HG03060 (cell line): Measurements from ENCODE around the gene CTDSP2.
"Not testable (repeated sequence)": the region's sequence is repeated elsewhere in the genome, so short reads cannot be mapped to it uniquely, and the experiment has no call there.

Experiments used
- ATAC-seq: cut with Tn5 transposase; IDR thresholded peaks from one replicate; pipeline ENCODE4 v1.9.1; 2021; ENCODE audit warnings: low read depth, moderate number of reproducible peaks; ENCODE audit not compliant: unreplicated experiment

The CTDSP2 gene

GRCh38 chr12:57836442-57837375 is 9.8 kb downstream of the CTDSP2 start:
- peak; percentile 38 for ATAC-seq

GRCh38 chr12:57835366-57836288 is 10.9 kb downstream of the CTDSP2 start:
- ATAC-seq: no peak

DNA sequence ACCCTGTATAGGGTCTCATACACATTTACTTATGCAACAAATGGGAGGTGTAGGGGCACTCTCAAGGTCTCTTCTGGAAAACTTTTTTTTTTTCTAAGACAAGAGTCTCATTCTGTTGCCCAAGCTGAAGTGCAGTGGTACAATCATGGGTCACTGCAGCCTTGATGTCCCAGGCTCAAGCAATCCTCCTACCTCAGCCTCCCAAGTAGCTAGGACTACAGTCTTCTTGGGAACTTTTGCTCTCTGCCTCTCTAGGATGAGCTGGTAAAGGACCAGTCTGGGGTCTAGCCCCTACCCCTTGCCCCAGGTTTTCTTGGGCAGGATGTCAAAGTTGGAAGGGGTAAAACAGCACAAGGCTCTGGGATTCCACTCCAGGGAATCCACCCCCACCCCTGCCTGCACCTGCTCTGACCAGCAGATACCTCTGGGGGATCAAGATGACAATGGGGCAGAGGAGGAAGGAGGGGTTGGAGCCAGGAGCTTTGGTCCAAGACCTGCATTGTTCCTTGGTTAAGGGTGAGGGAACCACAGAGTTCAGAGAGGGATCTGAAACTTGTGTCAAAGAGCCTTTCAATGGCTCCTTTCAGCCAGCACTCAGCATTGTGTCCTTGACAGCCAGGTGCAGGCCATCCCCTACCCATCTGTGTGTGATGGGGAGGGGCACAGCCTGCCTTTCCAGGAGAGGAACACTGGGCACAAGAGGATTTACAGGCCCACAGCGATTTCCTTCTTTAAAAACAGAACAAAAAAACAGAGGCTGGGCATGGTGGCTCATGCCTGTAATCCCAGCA is 12.2 kb downstream of the CTDSP2 start:
- ATAC-seq: no peak

DNA sequence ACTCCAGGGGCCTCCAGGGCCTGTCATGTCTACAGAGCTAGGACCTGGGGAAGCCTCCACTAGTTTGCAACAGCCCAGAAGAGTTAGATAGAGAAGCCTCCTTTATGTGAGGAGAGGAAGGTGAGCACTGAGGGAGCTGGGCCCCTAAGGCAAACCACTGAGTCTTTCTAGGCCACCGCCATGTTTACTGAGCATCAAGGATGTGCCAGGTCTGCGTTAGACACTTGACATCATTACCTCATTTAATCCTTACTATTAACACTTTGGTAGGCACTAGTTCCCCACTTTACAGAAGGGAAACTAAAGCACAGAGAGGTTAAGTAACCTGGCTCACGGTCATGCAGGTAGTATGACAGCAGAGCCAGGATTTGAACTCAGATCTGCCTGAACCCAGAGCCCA is 12.9 kb downstream of the CTDSP2 start:
- no peak for ATAC-seq

GRCh38 chr12:57832966-57833365 is 13.6 kb downstream of the CTDSP2 start:
- no peak for ATAC-seq

- ATAC-seq: no peak
These were observed 16.1 kb downstream of the CTDSP2 start for GRCh38 chr12:57830393-57830792.

DNA sequence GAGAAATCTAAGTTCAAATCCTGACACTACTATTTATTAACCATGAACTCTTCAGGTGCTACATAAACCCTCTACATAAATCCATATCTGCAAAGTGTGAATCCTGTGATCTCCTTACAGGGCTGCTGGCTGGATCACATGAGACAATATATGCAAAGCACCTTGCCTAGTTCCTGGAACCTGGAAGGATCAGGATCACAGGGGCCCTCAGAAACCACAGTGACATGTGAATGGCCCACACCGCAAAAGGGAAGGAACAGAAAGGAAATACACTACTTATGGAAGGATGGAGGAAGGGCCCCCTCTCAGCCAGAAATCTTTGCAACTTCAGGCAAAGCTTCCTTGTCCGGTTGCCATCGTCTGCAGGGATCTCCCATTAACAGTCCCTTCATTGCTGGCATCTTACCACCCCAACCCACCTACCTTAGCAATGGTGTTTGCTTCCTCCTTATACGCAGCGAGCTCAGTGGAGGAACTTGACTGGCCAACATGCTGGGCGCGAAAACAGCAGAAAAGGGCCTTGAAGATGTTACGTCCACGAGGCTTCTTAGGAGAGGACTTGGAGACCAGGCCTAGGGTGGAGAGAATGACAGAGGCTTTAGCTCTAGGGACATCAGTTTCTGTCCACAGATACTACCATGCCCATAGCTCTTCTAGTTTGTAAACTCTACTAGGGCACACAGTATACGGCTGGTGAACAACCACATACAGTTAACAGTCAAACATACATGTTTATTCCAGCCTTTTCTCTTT is 17.3 kb downstream of the CTDSP2 start:
- no peak for ATAC-seq

- ATAC-seq: no peak
These were observed 19.6 kb downstream of the CTDSP2 start for GRCh38 chr12:57826966-57827365.

DNA sequence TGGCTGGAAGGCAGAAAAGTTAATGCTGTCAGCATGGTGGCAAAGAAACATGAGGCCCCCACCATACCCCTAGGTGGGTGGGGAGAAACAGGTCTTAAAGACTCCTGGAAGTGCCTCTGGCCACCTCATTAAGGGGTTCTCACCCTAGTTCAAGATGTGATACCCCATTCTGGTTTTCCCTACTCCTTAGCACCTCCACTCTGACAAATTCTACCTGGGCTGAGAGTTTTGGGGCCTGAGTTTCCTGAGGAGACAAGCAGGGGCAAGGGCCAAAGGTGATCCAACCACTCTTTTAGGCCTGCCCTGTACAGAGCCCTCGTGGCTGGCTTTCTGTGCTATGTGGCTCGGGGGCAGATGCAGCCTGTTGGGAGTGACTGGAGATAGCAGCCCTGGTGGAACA is 20.1 kb downstream of the CTDSP2 start:
- ATAC-seq: no peak

GRCh38 chr12:57825451-57825850 is 21.1 kb downstream of the CTDSP2 start:
- ATAC-seq: no peak

GRCh38 chr12:57823908-57824640 is 22.5 kb downstream of the CTDSP2 start:
- no peak for ATAC-seq

DNA sequence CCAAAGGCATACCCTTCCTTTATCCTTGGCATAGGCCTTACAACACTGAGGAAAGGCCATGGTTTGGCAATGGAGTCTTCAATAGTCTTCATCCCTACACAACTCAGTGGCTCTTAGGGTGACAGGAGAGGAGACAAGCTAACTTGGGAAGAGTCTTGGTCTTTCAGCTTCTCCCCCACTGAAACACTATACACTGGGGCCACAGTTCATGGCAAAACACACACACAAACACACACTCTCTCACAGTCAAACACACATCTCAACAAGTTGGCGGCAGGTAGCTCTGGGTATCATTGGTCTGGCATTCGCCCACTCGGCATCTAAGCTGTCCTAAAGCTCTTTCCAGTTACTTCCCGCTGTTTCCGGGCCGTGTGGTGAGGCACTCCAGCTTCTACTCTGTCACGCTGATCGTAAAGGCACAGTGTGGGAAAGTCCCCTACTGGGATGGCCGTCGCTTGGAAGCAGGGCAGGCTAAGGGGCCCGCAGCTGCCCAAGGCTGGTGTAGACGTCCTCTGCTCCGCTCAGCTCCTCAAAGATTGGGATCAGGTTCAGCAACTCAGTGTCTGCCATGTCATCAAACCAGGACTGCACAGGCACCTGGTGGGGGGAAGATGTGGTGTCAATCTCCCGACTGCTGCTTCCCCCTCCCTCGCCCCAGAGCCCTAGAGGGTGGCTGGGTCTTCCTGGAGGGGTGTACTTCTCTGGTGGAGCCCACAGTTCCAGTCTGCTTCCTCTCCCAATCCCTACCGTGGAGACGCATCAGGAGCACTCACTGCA is 23.2 kb downstream of the CTDSP2 start:
- ATAC-seq: no peak

- ATAC-seq: no peak
These were observed 24.0 kb downstream of the CTDSP2 start for GRCh38 chr12:57822392-57823130.

DNA sequence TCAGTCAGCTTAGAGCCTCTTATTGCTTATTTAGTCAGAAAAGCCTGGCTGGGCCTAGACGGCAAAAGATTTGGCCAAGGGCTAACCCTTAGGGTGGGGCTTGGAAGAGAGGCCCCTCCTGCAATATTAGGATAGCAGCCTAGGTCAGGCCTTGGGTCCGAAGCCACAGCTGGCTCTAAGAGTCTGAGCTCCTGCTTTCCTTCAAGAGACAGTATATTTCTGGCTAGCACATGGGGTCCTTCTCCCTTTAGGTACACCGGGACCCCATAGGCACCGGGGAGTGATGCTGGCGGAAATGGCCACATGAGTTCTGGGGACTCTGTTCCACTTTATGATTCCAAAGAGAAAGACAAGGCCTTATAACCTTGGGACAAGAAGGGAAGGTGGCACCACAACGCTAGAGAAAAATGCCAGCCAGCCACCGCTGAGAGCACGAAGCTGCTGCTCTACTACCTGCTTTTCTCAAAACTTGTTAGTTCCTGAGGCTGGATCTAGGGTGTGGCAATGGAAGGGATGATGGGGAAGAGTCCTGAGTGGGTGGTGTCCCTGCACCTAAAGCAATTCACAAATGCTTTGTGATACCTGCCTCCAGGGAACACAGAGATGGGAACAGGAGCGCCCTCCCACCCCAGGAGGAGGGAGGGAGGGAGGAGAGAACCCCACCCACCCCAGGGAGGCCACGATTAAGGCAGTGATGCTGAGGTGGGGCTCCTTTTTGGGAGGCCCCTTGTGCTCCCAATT is 24.9 kb downstream of the CTDSP2 start:
- ATAC-seq: no peak

DNA sequence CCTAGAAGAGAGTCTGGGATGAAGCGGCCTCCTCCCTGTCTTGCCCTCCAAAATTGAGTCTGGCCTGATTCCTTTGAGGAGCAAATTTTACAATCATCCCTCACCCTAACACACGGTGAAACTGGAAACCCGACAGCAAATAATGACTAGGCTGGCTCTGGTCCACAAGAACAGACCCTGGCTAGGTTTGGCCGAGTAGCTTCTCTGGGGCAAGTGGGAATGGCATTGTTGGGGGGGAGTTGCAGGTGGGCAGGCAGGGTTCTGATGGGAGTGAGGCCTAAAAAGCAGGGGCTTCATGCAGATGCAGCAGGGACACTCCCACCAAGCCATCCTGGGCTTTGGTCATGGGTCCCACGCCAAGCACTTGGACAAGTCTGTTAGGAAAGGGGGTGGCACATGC is 25.5 kb downstream of the CTDSP2 start:
- ATAC-seq: not testable (repeated sequence)

- ATAC-seq: not testable (repeated sequence)
These were observed 26.4 kb downstream of the CTDSP2 start for GRCh38 chr12:57820119-57820518.

- ATAC-seq: not testable (repeated sequence)
These were observed 28.6 kb downstream of the CTDSP2 start for GRCh38 chr12:57817990-57818331.
